Uterus (tissue), 4 donors: ENCODE data around the gene PAOX. TPM values are rescaled to one million over a fixed set of nuclear protein-coding genes. Genes with fewer than 3 reads are reported as not detected.
"Not testable (repeated sequence)": the region's sequence is repeated elsewhere in the genome, so short reads cannot be mapped to it uniquely, and the experiment has no call there.

Experiments used
- DNase-seq, 2 donors: peaks; one replicate each; pipeline ENCODE4 v3.0.0-alpha.2; 2019 to 2020
- H3K27ac ChIP-seq, 2 donors: fragments of 200-600 bp; sonication (generic); 1 replicate in 1 of 2; 2 replicates in 1 of 2; pipeline ENCODE4 v1.5.1; 2016 to 2018
- H3K27me3 ChIP-seq, 2 donors: fragments of 200-600 bp; sonication (generic); one replicate each; pipeline ENCODE4 v1.5.1; 2018 to 2019; ENCODE audit warnings: control low read depth in 1 of 2
- H3K36me3 ChIP-seq, 2 donors: fragments of 200-600 bp; sonication (generic); one replicate each; pipeline ENCODE4 v1.5.1; 2019; ENCODE audit warnings: control low read depth in 1 of 2
- H3K4me1 ChIP-seq, 2 donors: fragments of 200-600 bp; sonication (generic); one replicate each; pipeline ENCODE4 v1.5.1; 2018 to 2019; ENCODE audit warnings: control low read depth in 1 of 2
- H3K4me3 ChIP-seq, 2 donors: fragments of 200-600 bp; sonication (generic); 1 replicate in 1 of 2; 2 replicates in 1 of 2; pipeline ENCODE4 v1.5.1; 2018 to 2019; ENCODE audit warnings: mild to moderate bottlenecking in 1 of 2
- H3K9me3 ChIP-seq, 2 donors: fragments of 200-600 bp; sonication (generic); one replicate each; pipeline ENCODE4 v1.5.1; 2019; ENCODE audit warnings: control low read depth in 1 of 2
- POLR2A ChIP-seq, 2 donors: fragments of 450-650 bp; IDR thresholded peaks; one replicate each; pipeline ENCODE4 v1.6.1; 2016; ENCODE audit warnings: antibody characterized with exemption in 2 of 2, mild to moderate bottlenecking in 1 of 2, moderate library complexity in 1 of 2
- intact Hi-C: fragments of 100-400 bp; cut with DNase I; formaldehyde crosslinking; loops from one replicate; pipeline ENCODE4 v1.15.1; 2023; ENCODE audit warnings: low total_unique reads
- total RNA-seq, 4 donors: library from RNA; depleted of rRNA in 3 of 4; stranded (reverse); fragments of >200 nt in 3 of 4; gene quantifications; one replicate each; pipeline versions ENCODE4 v1.1.0 to v1.2.4, GENCODE V29; 2014 to 2023
- TF ChIP-seq, protein P1 (sequence below), 4 experiments: fragments of 200-600 bp in 2 of 4; fragments of 450-650 bp in 2 of 4; sonication (generic) in 2 of 4; IDR thresholded peaks; one replicate each; pipeline ENCODE4 v1.5.1; 2016 to 2019; ENCODE audit warnings: antibody characterized with exemption in 4 of 4, mild to moderate bottlenecking in 2 of 4, moderate library complexity in 1 of 4
- donor health status: DM: yes; HTN: yes; CAD: no.

PAOX gene
- total RNA-seq, 4 donors from 2014 or later: 2.0 to 9.3 (median 6.7) TPM

DNA sequence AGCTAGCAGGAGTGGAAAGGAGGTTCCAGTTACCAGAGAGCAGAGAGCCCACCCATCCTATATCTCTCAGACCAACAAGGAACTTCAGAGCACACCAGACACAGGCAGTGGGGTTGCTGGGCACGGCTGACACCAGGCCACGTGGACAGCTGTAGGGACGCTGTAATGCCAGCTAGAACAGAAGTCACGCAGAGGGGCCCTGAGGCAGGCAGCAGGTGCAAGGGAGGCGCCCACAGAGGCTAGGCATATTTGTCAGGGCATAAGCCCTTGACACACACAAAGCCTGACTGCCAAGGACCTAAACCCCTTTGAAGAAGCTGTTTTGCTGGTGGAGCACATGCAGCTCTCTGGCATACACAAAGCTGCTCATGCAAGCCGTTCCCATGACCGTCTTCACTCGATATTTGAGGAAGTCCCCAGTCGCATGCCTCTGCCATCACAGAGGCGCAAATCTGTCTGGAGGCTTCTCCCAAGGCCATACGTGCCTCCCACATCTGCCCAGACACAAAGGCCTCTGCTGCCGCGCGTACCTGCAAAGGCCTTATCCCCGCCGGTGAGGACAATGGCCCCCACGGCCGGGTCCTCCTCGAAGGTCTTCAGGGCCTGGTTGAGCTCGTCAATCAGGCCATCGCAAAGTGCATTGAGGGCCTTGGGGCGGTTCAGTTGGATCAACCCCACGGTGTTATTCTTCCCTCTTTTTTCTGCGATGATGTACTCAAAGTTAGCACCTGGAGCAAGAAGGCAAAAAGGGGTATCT is 8.9 kb upstream of the PAOX start:
- H3K36me3 ChIP-seq: no peaks in the 10 kb centered on the region
- intact Hi-C loops: no loop called here

DNA sequence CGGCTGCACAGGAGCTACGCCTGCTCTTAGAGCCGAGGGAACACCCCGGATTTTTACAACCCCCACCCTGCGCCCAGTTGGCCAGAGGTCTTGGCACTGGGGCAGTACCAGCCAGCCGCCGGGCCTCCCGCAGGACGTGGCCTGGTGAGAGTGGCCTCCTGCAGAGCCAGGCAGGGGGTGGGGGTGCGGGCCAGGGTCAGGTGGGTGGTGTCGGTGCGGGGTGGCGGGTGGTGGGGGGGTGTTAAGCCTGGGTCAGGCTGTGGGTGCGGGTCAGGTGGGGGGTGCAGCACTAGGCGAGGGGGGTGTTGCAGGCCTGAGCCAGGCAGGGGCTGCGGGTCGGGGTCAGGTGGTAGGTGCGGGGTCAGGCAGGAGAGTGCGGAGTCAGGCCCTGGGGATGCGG is 6.6 kb upstream of the PAOX start:
- Histone ChIP-seq H3K27me3 (no peaks in the 10 kb centered on the region), H3K4me3 (peak overlapping the region; percentile 90 to 93), H3K9me3 (no peaks in the 10 kb centered on the region), H3K4me1 (no peaks in the 10 kb centered on the region), H3K36me3 (no peaks in the 10 kb centered on the region), H3K27ac (peak overlapping the region in 1 of 2 donors; percentile 91)
- TF ChIP-seq, protein P1, sequence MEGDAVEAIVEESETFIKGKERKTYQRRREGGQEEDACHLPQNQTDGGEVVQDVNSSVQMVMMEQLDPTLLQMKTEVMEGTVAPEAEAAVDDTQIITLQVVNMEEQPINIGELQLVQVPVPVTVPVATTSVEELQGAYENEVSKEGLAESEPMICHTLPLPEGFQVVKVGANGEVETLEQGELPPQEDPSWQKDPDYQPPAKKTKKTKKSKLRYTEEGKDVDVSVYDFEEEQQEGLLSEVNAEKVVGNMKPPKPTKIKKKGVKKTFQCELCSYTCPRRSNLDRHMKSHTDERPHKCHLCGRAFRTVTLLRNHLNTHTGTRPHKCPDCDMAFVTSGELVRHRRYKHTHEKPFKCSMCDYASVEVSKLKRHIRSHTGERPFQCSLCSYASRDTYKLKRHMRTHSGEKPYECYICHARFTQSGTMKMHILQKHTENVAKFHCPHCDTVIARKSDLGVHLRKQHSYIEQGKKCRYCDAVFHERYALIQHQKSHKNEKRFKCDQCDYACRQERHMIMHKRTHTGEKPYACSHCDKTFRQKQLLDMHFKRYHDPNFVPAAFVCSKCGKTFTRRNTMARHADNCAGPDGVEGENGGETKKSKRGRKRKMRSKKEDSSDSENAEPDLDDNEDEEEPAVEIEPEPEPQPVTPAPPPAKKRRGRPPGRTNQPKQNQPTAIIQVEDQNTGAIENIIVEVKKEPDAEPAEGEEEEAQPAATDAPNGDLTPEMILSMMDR (IDR thresholded peaks at IDR 0.05): no peak
- no peak for TF ChIP-seq POLR2A (IDR thresholded peaks at IDR 0.05)
- DNase-seq: peak in 1 of 2 donors; percentile 31
- intact Hi-C loops: no loop called here

More for the DNA sequence above, 8.9 kb upstream of the PAOX start:
- no peaks in the 10 kb centered on the region for H3K27me3 ChIP-seq
- no peak overlapping the region for H3K27ac ChIP-seq
- no peaks in the 10 kb centered on the region for H3K9me3 ChIP-seq
- no peaks in the 10 kb centered on the region for H3K4me1 ChIP-seq
- no peak overlapping the region for H3K4me3 ChIP-seq
- no peak for TF ChIP-seq POLR2A (IDR thresholded peaks at IDR 0.05)
- TF ChIP-seq, protein P1 (IDR thresholded peaks at IDR 0.05): no peak
- DNase-seq: no peak

DNA sequence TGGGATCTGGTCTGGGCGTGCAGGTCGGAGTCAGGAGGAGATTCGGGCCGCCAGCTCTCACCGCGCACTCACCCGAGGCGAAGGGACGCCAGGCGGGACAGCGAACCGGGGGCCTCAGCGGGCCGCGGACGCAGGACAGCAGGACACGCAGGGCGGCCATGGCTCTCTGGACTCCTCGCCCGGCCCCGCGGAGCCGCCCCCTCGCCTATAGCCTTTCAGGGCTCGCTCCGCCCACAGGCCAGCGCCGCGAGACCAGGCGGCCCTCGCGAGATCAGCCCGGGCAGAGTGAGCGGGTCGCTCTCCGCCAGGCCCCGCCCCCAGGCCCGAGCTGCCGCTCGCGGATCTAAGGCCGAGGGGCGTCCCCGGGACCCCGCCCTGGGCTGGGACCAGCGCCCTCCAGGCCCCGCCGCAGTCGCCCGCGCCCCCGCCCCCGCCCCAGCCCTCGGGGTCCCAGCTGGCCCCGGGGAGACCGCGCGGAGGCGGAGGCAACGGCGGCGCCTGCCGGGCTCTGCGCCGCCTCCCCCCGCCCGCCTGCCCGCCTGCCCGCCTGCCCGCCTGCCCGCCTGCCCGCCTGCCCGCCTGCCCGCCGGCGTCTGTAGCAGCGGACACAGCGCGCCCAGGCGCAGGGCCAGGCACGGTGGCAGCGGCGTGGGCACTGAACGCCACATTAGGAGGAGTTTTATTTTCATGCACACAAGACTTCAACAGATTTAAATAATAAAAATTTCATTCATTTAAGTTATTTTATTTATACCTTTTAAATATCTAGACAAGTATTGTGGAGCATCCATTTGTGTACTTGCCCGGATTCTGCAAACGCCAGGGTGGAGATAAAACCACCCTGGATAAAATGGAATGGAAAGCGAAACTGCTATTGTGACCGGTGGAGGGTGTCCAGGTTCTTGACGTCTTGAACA is 5.6 kb upstream of the PAOX start, which contains the start of gene ECHS1:
Gene ECHS1 (minus strand): TSS at position 181 of the 917 bp plus-strand sequence. CDS start 21 bp downstream, at position 160.
- H3K9me3 ChIP-seq: no peaks in the 10 kb centered on the region
- intact Hi-C loops: no loop called here
- H3K36me3 ChIP-seq: no peaks in the 10 kb centered on the region
- TF ChIP-seq, protein P1 (IDR thresholded peaks at IDR 0.05): no peak
- peak in 1 of 2 donors; percentile 73 for TF ChIP-seq POLR2A (IDR thresholded peaks at IDR 0.05)
- peak within 1 kb of the TSS; percentile 90 to 93 for H3K4me3 ChIP-seq
- H3K27me3 ChIP-seq: no peaks in the 10 kb centered on the region
- DNase-seq: peak; percentile 94 to 97
- H3K27ac ChIP-seq: peak within 1 kb of the TSS; percentile 82 to 91
- H3K4me1 ChIP-seq: peaks cover 0 to 4% of the 10 kb centered on the region in 2 donors

DNA sequence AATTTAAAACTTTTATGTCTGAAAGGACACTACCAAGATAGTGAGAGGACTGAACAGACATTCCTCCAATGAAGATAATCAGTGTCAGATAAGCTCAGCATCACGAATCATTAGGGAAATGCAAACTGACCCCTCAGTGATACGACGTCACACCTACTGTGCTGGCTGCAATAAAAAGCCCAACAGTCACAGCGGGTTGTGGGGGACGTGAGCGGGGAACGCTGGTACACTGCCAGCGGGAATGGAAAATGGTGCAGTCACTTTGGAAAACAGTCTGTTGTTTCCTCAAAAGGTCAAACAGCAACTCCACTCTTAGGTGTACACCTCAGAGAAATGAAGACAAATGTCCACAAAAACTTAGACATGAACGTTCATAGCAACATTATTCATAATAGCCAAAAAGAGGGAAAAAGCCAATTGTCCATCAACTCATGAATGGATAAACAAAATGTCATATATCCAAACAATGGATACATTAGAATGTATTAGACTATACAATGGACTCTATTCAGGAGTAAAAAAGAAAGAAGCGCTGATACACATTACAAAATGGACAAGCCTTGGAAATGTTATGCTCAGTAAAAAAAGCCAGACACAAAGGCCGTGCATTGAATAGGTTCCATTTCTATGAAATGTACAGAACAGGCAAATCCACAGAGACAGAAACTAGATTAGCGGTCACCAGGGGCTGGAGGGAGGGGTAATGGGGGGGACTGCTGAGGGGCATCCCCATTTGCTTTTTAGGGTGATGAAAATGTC is 3.5 kb upstream of the PAOX start:
- peaks cover 0 to 4% of the 10 kb centered on the region in 2 donors for H3K4me1 ChIP-seq
- H3K9me3 ChIP-seq: no peaks in the 10 kb centered on the region
- intact Hi-C loops: no loop called here
- DNase-seq: no peak
- H3K27ac ChIP-seq: no peak overlapping the region
- no peak overlapping the region for H3K4me3 ChIP-seq
- H3K36me3 ChIP-seq: no peaks in the 10 kb centered on the region
- no peak for TF ChIP-seq POLR2A (IDR thresholded peaks at IDR 0.05)
- TF ChIP-seq, protein P1 (IDR thresholded peaks at IDR 0.05): no peak
- no peaks in the 10 kb centered on the region for H3K27me3 ChIP-seq

DNA sequence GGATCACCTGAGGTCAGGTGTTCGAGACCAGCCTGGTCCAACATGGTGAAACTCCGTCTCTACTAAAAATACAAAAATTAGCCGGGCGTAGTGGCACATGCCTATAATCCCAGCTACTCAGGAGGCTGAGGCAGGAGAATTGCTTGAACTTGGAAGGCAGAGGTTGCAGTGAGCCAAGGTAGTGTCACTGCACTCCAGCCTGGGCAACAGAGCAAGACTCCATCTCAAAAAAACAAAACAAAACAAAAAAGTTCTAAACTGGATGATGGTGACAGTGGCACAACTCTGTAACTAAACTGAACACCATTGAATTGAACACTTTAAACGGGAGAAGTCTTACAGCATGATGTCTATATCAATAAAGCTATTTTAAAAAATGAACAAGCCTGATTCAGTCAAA is 2.9 kb upstream of the PAOX start:
- H3K4me3 ChIP-seq, intact Hi-C loops, H3K27me3 ChIP-seq, H3K36me3 ChIP-seq, H3K9me3 ChIP-seq, DNase-seq, H3K27ac ChIP-seq, H3K4me1 ChIP-seq: not testable (repeated sequence)
